ENCODE results near the gene ZBTB20. TPM values are rescaled to one million over a fixed set of nuclear protein-coding genes. Genes with fewer than 3 reads are reported as not detected.

The ZBTB20 gene
- total RNA-seq, 1 experiment from 2014 or later: 0.62 TPM

DNA sequence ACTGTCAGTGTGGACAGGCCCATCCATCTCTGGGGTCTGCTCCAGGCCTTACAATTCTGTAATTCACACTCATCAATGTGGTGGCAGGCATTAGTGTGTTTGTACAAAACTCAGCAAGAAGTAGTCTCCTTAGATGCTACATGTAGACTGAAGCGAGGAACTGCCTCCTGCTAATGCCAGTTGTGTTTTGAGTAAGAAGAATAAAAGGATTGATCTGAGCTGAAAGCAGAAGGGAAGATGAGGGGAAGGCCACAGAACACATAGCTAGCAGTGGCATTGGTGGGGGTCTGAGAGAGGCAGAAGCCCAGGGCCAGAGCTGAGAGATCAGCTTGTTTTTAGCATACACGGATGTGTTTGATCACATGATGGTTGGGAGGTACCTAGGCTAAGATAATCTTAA lies 709.2 kb downstream of the ZBTB20 start:
- H3K4me3 ChIP-seq (ENCODE audit: insufficient read depth, low read depth, low read length): no peak overlapping the region
- H3K36me3 ChIP-seq (replicated peaks; ENCODE audit: control insufficient read depth, insufficient read depth, low read length): no peaks in the 10 kb centered on the region
- no peak for DNase-seq
- H3K27me3 ChIP-seq (ENCODE audit: control insufficient read depth, insufficient read depth, low read length): no peaks in the 10 kb centered on the region

DNA sequence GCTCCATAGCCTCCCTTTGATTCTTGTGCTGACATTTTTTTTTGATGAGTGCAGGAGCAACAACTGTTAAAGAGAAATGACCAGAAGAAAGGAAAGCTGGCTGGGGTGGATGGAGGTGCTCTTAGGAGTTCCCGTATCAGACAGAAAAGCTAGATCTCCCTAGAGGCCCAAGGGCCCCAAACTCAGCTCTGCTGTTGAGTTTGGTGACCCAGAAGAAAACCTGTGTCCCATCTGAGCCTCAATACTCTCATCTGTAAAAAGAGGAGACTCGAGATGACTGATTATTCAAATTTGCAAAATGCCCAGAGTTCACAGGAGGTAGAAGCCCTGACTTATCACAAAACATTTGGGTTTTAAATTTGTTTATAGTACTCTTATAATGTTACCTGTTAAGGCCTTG lies 710.9 kb downstream of the ZBTB20 start:
- no peaks in the 10 kb centered on the region for H3K27me3 ChIP-seq (ENCODE audit: control insufficient read depth, insufficient read depth, low read length)
- no peaks in the 10 kb centered on the region for H3K36me3 ChIP-seq (replicated peaks; ENCODE audit: control insufficient read depth, insufficient read depth, low read length)
- DNase-seq: no peak

GRCh38 chr3:114435386-114436115 lies 711.5 kb downstream of the ZBTB20 start:
- Histone ChIP-seq H3K4me3 (ENCODE audit: insufficient read depth, low read depth, low read length) (no peak overlapping the region), H3K36me3 (replicated peaks; ENCODE audit: control insufficient read depth, insufficient read depth, low read length) (no peaks in the 10 kb centered on the region), H3K27me3 (ENCODE audit: control insufficient read depth, insufficient read depth, low read length) (no peaks in the 10 kb centered on the region)
- DNase-seq: no peak

More for the DNA sequence above, 710.9 kb downstream of the ZBTB20 start:
- no peak overlapping the region for H3K4me3 ChIP-seq (ENCODE audit: insufficient read depth, low read depth, low read length)

DNA sequence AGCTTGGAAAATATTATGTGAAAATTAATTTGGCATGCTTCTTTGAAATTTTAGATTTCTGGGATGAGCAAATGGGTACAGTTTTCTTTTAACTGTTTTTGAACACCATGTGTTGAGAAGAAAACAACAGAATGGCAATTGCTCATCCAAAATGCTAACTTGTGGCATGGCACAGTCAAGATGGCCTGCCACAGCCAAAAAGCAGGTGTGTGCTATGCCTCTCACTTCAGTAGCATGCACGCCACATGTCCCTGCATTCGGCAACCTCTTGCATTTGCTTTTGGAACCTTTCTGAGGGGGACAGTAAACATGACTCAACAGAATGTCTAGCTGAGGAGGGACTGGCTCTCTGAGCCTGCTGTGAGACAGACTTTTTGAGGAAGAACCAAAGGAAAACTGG lies 714.8 kb downstream of the ZBTB20 start:
- no peaks in the 10 kb centered on the region for H3K27me3 ChIP-seq (ENCODE audit: control insufficient read depth, insufficient read depth, low read length)
- no peak overlapping the region for H3K4me3 ChIP-seq (ENCODE audit: insufficient read depth, low read depth, low read length)
- DNase-seq: no peak
- no peaks in the 10 kb centered on the region for H3K36me3 ChIP-seq (replicated peaks; ENCODE audit: control insufficient read depth, insufficient read depth, low read length)

GRCh38 chr3:114428044-114428595 lies 719.0 kb downstream of the ZBTB20 start:
- DNase-seq: no peak
- Histone ChIP-seq H3K4me3 (ENCODE audit: insufficient read depth, low read depth, low read length) (no peak overlapping the region), H3K36me3 (replicated peaks; ENCODE audit: control insufficient read depth, insufficient read depth, low read length) (no peaks in the 10 kb centered on the region), H3K27me3 (ENCODE audit: control insufficient read depth, insufficient read depth, low read length) (no peaks in the 10 kb centered on the region)

DNA sequence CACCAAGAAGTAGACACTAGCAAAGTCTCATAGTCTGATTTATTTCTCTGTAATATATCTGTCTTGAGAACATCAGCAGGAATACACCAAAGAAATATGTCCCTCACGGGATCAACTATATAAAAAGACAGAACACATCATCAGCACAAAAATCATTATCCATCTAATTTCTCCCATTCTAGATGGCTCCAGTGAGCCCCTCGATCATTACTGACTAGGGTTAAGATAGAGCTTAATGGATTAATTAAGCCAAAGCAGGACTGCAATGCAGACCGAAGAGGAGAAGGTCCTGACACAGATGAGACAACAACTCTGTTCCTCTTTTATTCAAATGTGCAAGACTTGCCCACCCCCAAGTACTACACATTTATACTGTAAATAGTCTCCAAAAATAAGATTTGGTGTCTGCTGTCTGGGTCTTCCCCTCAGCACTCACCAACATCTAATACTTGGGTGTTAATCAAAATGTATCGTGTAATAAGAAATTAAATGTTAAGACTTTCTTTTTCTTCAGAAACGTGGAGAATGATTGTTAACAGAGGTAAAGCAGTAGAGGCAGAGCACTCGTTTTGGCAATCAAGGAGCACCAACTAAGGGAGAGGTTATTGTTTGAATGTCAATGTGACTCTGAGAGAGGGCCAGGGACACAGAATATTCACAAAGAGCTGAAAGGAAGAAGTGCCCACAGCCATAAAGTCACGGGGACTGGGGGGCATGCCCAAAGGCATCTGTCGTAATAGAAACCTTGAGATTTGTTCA lies 719.6 kb downstream of the ZBTB20 start:
- DNase-seq: no peak
- Histone ChIP-seq H3K27me3 (ENCODE audit: control insufficient read depth, insufficient read depth, low read length) (no peaks in the 10 kb centered on the region), H3K36me3 (replicated peaks; ENCODE audit: control insufficient read depth, insufficient read depth, low read length) (no peaks in the 10 kb centered on the region), H3K4me3 (ENCODE audit: insufficient read depth, low read depth, low read length) (no peak overlapping the region)

DNA sequence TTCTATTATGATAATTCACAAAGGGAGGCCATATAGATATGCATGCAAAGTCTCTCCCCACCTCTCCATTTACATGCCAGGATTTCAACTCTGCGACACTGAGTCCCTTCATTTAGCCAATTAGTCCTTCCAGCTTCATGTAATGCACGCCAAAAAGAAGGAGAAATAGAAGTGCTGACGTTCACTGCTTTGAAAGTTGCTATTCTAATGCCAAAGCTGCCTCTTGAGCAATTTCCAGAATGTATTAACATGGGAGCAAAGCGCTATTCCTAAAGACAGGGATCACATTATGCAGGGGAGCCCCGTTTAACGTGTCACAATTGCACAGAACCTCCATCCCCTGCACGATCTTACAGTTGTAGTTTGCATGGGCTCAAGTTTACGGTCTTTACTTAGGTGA lies 722.8 kb downstream of the ZBTB20 start:
- no peak for DNase-seq
- Histone ChIP-seq H3K4me3 (ENCODE audit: insufficient read depth, low read depth, low read length) (no peak overlapping the region), H3K27me3 (ENCODE audit: control insufficient read depth, insufficient read depth, low read length) (no peaks in the 10 kb centered on the region), H3K36me3 (replicated peaks; ENCODE audit: control insufficient read depth, insufficient read depth, low read length) (no peaks in the 10 kb centered on the region)

DNA sequence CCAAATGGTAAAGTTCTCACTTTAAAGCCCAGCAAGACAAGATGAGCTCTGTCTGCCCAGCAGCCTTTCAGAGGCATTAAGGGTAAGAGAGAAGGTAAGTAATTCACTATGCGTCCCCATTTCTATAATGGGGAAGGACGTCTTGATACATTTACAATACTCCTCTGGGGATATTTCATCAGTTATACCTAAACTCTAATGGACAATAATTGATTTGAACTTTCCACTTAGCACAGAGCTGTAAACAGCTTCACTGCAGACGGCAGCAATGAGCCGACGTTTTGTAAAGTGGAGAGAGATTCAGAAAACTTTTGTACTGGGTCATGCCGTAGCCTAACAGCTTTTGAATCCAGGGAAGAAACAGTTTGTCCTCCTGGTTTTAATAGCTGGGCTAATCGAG lies 725.9 kb downstream of the ZBTB20 start:
- Histone ChIP-seq H3K36me3 (replicated peaks; ENCODE audit: control insufficient read depth, insufficient read depth, low read length) (no peaks in the 10 kb centered on the region), H3K27me3 (ENCODE audit: control insufficient read depth, insufficient read depth, low read length) (no peaks in the 10 kb centered on the region), H3K4me3 (ENCODE audit: insufficient read depth, low read depth, low read length) (no peak overlapping the region)
- no peak for DNase-seq

DNA sequence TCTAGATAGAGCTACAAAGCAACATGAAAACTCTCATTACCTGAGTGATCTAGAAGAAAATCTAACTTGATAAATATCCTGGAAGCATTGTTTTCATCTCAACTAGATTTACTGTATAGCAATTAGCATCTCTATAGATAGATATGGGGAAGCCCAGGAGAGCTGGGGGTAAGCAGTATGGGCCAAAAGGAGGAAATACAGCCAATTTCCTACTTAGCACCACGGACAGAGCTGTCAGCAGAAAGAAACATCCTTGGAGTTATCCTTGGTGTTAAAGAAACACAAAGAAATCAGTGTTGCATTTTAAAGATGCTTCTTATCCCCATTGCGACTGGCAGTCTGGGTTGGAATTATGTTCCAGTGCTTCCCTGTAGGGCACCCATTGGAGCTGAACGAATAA lies 727.0 kb downstream of the ZBTB20 start:
- Histone ChIP-seq H3K27me3 (ENCODE audit: control insufficient read depth, insufficient read depth, low read length) (no peaks in the 10 kb centered on the region), H3K4me3 (ENCODE audit: insufficient read depth, low read depth, low read length) (no peak overlapping the region), H3K36me3 (replicated peaks; ENCODE audit: control insufficient read depth, insufficient read depth, low read length) (no peaks in the 10 kb centered on the region)
- peak; percentile 4 for DNase-seq

DNA sequence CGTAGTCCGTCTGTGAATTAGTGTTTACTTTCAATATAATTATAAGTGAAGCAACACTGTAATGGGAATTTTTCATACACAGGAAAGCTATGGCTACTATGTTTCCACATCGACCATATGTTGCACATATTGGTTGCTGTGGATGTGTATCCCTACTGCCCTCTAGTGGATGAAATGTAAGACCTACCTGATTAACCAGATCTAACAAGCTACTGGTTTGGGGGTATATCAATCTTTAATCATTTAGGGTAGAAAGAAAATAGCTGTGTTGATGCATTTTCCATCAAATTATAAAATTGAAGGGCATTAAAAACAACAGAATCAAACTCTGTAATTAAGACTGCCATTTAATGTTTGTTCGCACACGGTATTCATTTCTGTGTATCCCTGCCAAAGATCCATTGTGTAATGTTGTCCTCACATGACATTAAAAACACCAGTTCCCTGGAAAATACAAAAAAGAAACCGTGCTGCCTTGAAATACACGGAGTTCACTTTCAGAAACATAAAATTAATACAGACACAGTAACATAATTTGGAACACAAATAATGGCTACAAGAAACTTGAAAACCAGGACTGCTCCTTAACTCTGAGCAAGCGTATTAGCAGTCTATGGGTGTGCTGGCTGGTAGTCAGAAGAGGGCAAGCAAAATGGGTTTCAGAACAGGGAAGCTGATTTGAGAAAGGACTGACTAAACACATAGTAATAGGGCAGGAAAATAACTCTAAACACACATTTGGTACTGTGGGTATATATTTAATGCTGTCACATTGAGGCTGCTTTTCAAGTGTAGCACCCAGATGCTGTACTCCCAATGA lies 728.2 kb downstream of the ZBTB20 start:
- H3K36me3 ChIP-seq (replicated peaks; ENCODE audit: control insufficient read depth, insufficient read depth, low read length): no peaks in the 10 kb centered on the region
- no peak overlapping the region for H3K4me3 ChIP-seq (ENCODE audit: insufficient read depth, low read depth, low read length)
- peak; percentile 26 for DNase-seq
- H3K27me3 ChIP-seq (ENCODE audit: control insufficient read depth, insufficient read depth, low read length): no peaks in the 10 kb centered on the region

DNA sequence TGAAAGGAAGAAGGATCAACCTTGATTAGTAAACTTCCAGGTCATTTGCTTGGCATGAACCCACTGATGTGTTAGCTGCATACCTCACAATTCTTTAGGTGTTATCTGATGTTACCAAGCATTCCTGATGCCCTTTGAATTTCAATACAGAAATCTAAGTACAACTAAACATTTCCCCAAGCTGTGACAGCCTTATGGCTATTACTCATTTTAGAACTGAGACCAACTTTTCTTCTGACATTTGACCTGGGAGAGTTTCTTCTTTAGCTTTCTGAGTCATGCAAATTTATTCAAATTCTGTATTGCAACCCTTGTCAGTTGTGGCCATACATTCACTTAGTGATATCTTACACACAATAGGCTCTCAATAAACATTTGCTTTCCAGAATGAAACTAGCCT lies 729.0 kb downstream of the ZBTB20 start:
- H3K4me3 ChIP-seq (ENCODE audit: insufficient read depth, low read depth, low read length): no peak overlapping the region
- H3K27me3 ChIP-seq (ENCODE audit: control insufficient read depth, insufficient read depth, low read length): no peaks in the 10 kb centered on the region
- H3K36me3 ChIP-seq (replicated peaks; ENCODE audit: control insufficient read depth, insufficient read depth, low read length): no peaks in the 10 kb centered on the region
- no peak for DNase-seq

GRCh38 chr3:114417675-114418074 lies 729.4 kb downstream of the ZBTB20 start:
- Histone ChIP-seq H3K36me3 (replicated peaks; ENCODE audit: control insufficient read depth, insufficient read depth, low read length) (no peaks in the 10 kb centered on the region), H3K27me3 (ENCODE audit: control insufficient read depth, insufficient read depth, low read length) (no peaks in the 10 kb centered on the region), H3K4me3 (ENCODE audit: insufficient read depth, low read depth, low read length) (no peak overlapping the region)
- no peak for DNase-seq

- H3K36me3 ChIP-seq (replicated peaks; ENCODE audit: control insufficient read depth, insufficient read depth, low read length): no peaks in the 10 kb centered on the region
- H3K27me3 ChIP-seq (ENCODE audit: control insufficient read depth, insufficient read depth, low read length): no peaks in the 10 kb centered on the region
- no peak overlapping the region for H3K4me3 ChIP-seq (ENCODE audit: insufficient read depth, low read depth, low read length)
- no peak for DNase-seq
Observed at GRCh38 chr3:114417265-114417664, 729.8 kb downstream of the ZBTB20 start.
